Measurements from ENCODE around the gene MAPT.
"Not testable (repeated sequence)": the region's sequence is repeated elsewhere in the genome, so short reads cannot be mapped to it uniquely, and the experiment has no call there.

MAPT gene

DNA sequence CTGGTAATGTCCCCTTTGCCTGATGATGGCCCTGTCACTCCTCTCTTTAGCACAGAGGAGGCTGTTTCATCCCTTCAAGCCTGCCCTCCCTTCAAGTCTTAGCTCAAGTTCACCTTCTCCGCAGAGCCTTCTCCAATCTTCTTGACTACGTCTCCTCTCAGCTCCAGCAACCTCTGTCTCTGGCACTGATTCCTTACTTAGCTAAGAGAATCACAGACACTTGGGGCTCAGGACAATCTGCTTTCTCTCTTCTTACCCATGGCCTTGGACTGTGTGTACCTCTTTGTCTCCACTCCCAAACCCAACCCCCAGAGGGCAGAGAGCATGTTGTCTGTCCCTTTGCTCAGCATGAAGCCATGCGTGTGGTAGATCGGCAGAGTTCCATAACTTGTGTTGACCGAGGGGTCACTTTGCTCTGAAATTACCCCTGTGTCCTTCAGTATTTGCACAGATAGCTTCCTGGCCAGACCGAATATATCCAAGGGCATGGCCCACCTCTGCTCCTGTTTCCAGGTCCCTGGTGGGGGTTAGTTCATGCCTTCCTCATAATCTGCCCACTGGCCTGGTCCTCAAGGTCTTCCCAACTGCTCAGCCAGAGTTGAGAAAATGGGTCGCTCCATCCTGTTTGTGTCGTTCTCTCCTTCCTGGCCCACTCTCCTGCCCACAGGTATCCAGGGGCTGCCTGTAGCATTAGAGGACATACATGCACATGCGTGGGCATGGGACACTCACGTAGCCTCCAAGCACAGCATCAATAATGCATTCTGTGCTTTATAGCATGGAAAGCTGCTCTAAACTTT is 41.6 kb downstream of the MAPT start:
- no peak for DNase-seq
- no peak overlapping the region for H3K4me3 ChIP-seq (ENCODE audit: low read length)
- H3K9ac ChIP-seq (ENCODE audit: low read length) = no peak overlapping the region
- H3K36me3 ChIP-seq (replicated peaks; ENCODE audit: insufficient read depth, low read length) = no peaks in the 10 kb centered on the region
- no peaks in the 10 kb centered on the region for H4K20me1 ChIP-seq (ENCODE audit: insufficient read depth, low read length)
- no peaks in the 10 kb centered on the region for H3K27me3 ChIP-seq (replicated peaks; ENCODE audit: insufficient read depth, low read length)
- H3K9me3 ChIP-seq (replicated peaks; ENCODE audit: insufficient read depth, low read length) = no peaks in the 10 kb centered on the region
- H3K27ac ChIP-seq (ENCODE audit: low read length) = no peak overlapping the region
- no peaks in the 10 kb centered on the region for H3K4me1 ChIP-seq (ENCODE audit: low read length)
- H3K79me2 ChIP-seq (ENCODE audit: low read length) = no peaks in the 10 kb centered on the region
- no peaks in the 10 kb centered on the region for H3K9me2 ChIP-seq (replicated peaks; ENCODE audit: insufficient read depth, low read length)
- H3F3A ChIP-seq (ENCODE audit: insufficient read depth, low read length) = no peaks in the 10 kb centered on the region
- H2AFZ ChIP-seq (ENCODE audit: low read length) = no peak overlapping the region
- TF ChIP-seq EZH2phosphoT487 (IDR thresholded peaks at IDR 0.05; ENCODE audit: low read length) = no peak
- TF ChIP-seq EZH2 (optimal IDR thresholded peaks at IDR 0.05; ENCODE audit: low read depth, low read length) = no peak
- no peak overlapping the region for H3K4me2 ChIP-seq (ENCODE audit: low read depth, low read length)

DNA sequence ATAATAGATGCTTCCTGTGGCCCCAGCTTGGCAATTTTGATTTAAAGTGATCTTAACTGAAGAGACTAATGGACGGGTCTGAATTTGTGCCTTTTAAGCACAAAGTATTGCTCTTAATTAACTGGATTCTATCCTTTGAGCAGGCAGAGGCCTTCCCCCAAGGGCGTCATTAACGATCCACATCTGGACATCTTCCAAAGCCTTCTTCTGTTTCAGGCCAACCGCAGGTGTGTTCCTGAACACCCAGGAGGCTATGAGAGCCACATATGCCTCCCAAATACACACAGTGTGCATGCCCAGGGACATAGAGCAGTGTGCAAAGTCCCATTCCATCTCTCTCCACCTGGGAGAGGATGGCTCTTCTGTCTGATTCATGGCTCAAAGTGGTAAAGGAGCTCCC is 42.3 kb downstream of the MAPT start:
- H3K9me3 ChIP-seq (replicated peaks; ENCODE audit: insufficient read depth, low read length) = no peaks in the 10 kb centered on the region
- no peak overlapping the region for H2AFZ ChIP-seq (ENCODE audit: low read length)
- H3F3A ChIP-seq (ENCODE audit: insufficient read depth, low read length) = no peaks in the 10 kb centered on the region
- no peak for DNase-seq
- TF ChIP-seq EZH2phosphoT487 (IDR thresholded peaks at IDR 0.05; ENCODE audit: low read length) = no peak
- TF ChIP-seq EZH2 (optimal IDR thresholded peaks at IDR 0.05; ENCODE audit: low read depth, low read length) = no peak
- TF ChIP-seq, protein P1, sequence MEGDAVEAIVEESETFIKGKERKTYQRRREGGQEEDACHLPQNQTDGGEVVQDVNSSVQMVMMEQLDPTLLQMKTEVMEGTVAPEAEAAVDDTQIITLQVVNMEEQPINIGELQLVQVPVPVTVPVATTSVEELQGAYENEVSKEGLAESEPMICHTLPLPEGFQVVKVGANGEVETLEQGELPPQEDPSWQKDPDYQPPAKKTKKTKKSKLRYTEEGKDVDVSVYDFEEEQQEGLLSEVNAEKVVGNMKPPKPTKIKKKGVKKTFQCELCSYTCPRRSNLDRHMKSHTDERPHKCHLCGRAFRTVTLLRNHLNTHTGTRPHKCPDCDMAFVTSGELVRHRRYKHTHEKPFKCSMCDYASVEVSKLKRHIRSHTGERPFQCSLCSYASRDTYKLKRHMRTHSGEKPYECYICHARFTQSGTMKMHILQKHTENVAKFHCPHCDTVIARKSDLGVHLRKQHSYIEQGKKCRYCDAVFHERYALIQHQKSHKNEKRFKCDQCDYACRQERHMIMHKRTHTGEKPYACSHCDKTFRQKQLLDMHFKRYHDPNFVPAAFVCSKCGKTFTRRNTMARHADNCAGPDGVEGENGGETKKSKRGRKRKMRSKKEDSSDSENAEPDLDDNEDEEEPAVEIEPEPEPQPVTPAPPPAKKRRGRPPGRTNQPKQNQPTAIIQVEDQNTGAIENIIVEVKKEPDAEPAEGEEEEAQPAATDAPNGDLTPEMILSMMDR (IDR thresholded peaks at IDR 0.05; ENCODE audit: low read length) = no peak
- H3K4me2 ChIP-seq (ENCODE audit: low read depth, low read length) = no peak overlapping the region
- H3K9ac ChIP-seq (ENCODE audit: low read length) = no peak overlapping the region
- no peak overlapping the region for H3K27ac ChIP-seq (ENCODE audit: low read length)
- H3K4me1 ChIP-seq (ENCODE audit: low read length) = no peaks in the 10 kb centered on the region
- no peaks in the 10 kb centered on the region for H3K27me3 ChIP-seq (replicated peaks; ENCODE audit: insufficient read depth, low read length)
- H3K36me3 ChIP-seq (replicated peaks; ENCODE audit: insufficient read depth, low read length) = no peaks in the 10 kb centered on the region
- H4K20me1 ChIP-seq (ENCODE audit: insufficient read depth, low read length) = no peaks in the 10 kb centered on the region
- H3K9me2 ChIP-seq (replicated peaks; ENCODE audit: insufficient read depth, low read length) = no peaks in the 10 kb centered on the region
- H3K79me2 ChIP-seq (ENCODE audit: low read length) = no peaks in the 10 kb centered on the region
- H3K4me3 ChIP-seq (ENCODE audit: low read length) = no peak overlapping the region

DNA sequence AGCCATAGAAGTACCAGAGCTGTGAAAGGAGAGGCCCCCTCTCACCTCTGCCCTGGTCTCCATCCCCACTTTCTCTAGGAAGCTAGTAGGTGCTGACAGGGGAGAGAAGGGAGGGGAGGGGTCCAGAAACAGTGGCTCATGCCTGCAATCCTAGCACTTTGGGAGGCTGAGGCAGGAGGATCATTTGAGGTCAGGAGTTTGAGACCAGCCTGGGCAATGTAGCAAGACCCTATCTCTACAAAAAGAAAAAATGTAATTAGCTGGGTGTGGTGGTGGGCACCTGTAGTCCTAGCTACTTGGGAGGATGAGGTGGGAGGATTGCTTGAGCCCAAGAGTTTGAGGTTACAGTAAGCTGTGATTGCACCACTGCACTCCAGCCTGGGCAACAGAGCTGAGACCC is 42.8 kb downstream of the MAPT start:
- DNase-seq; H3K9me3 ChIP-seq (replicated peaks; ENCODE audit: insufficient read depth, low read length); H2AFZ ChIP-seq (ENCODE audit: low read length); H3K79me2 ChIP-seq (ENCODE audit: low read length); H3F3A ChIP-seq (ENCODE audit: insufficient read depth, low read length); H3K4me3 ChIP-seq (ENCODE audit: low read length); H4K20me1 ChIP-seq (ENCODE audit: insufficient read depth, low read length); H3K9me2 ChIP-seq (replicated peaks; ENCODE audit: insufficient read depth, low read length); H3K4me1 ChIP-seq (ENCODE audit: low read length); H3K9ac ChIP-seq (ENCODE audit: low read length); H3K27ac ChIP-seq (ENCODE audit: low read length); H3K27me3 ChIP-seq (replicated peaks; ENCODE audit: insufficient read depth, low read length); H3K4me2 ChIP-seq (ENCODE audit: low read depth, low read length); H3K36me3 ChIP-seq (replicated peaks; ENCODE audit: insufficient read depth, low read length): not testable (repeated sequence)

DNA sequence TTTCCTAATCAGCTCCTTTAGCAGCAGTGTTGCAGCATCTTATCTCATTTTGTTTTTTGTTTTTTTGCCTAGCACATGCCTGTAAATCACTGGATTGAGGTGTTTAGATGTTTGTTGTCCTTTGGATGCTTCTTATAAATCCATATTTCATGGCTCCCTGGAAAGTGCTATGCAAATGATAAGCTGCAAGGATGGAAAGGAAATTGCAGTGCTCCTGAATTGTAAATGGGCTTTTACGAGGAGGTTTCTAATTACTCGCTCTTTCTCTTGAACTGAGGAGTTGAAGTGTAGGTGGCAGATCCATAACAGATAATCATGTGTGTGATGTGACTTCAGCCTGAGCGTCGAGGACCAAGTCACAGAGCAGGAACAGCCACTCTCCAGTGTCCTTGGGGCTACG is 45.0 kb downstream of the MAPT start:
- Histone ChIP-seq H3K9ac (ENCODE audit: low read length) (no peak overlapping the region), H3K4me1 (ENCODE audit: low read length) (no peaks in the 10 kb centered on the region), H3K4me2 (ENCODE audit: low read depth, low read length) (no peak overlapping the region), H3K9me2 (replicated peaks; ENCODE audit: insufficient read depth, low read length) (no peaks in the 10 kb centered on the region), H3K4me3 (ENCODE audit: low read length) (no peak overlapping the region), H4K20me1 (ENCODE audit: insufficient read depth, low read length) (no peaks in the 10 kb centered on the region), H3K79me2 (ENCODE audit: low read length) (no peaks in the 10 kb centered on the region), H3K27me3 (replicated peaks; ENCODE audit: insufficient read depth, low read length) (no peaks in the 10 kb centered on the region), H3F3A (ENCODE audit: insufficient read depth, low read length) (no peaks in the 10 kb centered on the region), H3K27ac (ENCODE audit: low read length) (no peak overlapping the region), H3K36me3 (replicated peaks; ENCODE audit: insufficient read depth, low read length) (no peaks in the 10 kb centered on the region), H2AFZ (ENCODE audit: low read length) (no peak overlapping the region), H3K9me3 (replicated peaks; ENCODE audit: insufficient read depth, low read length) (no peaks in the 10 kb centered on the region)
- no peak for DNase-seq
- TF ChIP-seq EZH2 (optimal IDR thresholded peaks at IDR 0.05; ENCODE audit: low read depth, low read length) = no peak
- TF ChIP-seq, protein P1 (IDR thresholded peaks at IDR 0.05; ENCODE audit: low read length) = no peak
- TF ChIP-seq EZH2phosphoT487 (IDR thresholded peaks at IDR 0.05; ENCODE audit: low read length) = no peak
